ENCODE data around the gene SDK1.

- no peak for TF ChIP-seq POLR2A (IDR thresholded peaks at IDR 0.05)
- TF ChIP-seq CTCF (IDR thresholded peaks at IDR 0.05) = no peak
Measured at GRCh38 chr7:3431306-3431705, 130.3 kb downstream of the SDK1 start.

Data from uterus (tissue), 2 donors.